Osteocyte (in vitro differentiated cells): Measurements from ENCODE around the gene DISP2. TPM values are rescaled to one million over a fixed set of nuclear protein-coding genes. Genes with fewer than 3 reads are reported as not detected.
A peak's percentile ranks its signal among the peaks of the same experiment; 100 is the strongest.

Experiments
- DNase-seq: peaks from one replicate; pipeline ENCODE4 v3.0.0; 2021; ENCODE audit warnings: mixed read lengths; ENCODE audit not compliant: unreplicated experiment; ENCODE audit errors: extremely low spot score
- H3K27ac Mint-ChIP-seq: one replicate; pipeline ENCODE4 v1.8.0; 2021; ENCODE audit warnings: mild to moderate bottlenecking, mixed read lengths; ENCODE audit not compliant: unreplicated experiment
- H3K27me3 Mint-ChIP-seq: one replicate; pipeline ENCODE4 v1.8.0; 2021; ENCODE audit warnings: mixed read lengths; ENCODE audit not compliant: unreplicated experiment
- H3K36me3 Mint-ChIP-seq: one replicate; pipeline ENCODE4 v1.8.0; 2021; ENCODE audit warnings: mixed read lengths; ENCODE audit not compliant: unreplicated experiment
- H3K4me1 Mint-ChIP-seq: one replicate; pipeline ENCODE4 v1.8.0; 2021; ENCODE audit warnings: mixed read lengths; ENCODE audit not compliant: unreplicated experiment
- H3K4me3 Mint-ChIP-seq: one replicate; pipeline ENCODE4 v1.8.0; 2021; ENCODE audit warnings: mild to moderate bottlenecking, moderate library complexity, mixed read lengths; ENCODE audit not compliant: unreplicated experiment
- H3K9me3 Mint-ChIP-seq: one replicate; pipeline ENCODE4 v1.8.0; 2021; ENCODE audit warnings: mixed read lengths; ENCODE audit not compliant: unreplicated experiment
- total RNA-seq: library from RNA; stranded (reverse); gene quantifications from 2 replicates; pipeline ENCODE4 v1.2.1, GENCODE V29; 2021
- TF ChIP-seq, protein P1 (sequence below): fragments of 200-600 bp; sonication (generic); IDR thresholded peaks from 2 replicates; pipeline ENCODE4 v1.5.0; 2021; ENCODE audit warnings: antibody characterized with exemption, mild to moderate bottlenecking, moderate library complexity

DISP2 gene
- total RNA-seq, 1 donor from 2014 or later: 1.5 TPM

GRCh38 chr15:40377606-40378005 lies 19.6 kb downstream of the DISP2 start:
- Mint-ChIP-seq H3K27me3 (no peaks in the 10 kb centered on the region), H3K4me1 (peaks cover 23% of the 10 kb centered on the region), H3K4me3 (no peak overlapping the region), H3K36me3 (no peaks in the 10 kb centered on the region), H3K9me3 (no peaks in the 10 kb centered on the region), H3K27ac (no peak overlapping the region)
- DNase-seq: no peak
- TF ChIP-seq, protein P1, sequence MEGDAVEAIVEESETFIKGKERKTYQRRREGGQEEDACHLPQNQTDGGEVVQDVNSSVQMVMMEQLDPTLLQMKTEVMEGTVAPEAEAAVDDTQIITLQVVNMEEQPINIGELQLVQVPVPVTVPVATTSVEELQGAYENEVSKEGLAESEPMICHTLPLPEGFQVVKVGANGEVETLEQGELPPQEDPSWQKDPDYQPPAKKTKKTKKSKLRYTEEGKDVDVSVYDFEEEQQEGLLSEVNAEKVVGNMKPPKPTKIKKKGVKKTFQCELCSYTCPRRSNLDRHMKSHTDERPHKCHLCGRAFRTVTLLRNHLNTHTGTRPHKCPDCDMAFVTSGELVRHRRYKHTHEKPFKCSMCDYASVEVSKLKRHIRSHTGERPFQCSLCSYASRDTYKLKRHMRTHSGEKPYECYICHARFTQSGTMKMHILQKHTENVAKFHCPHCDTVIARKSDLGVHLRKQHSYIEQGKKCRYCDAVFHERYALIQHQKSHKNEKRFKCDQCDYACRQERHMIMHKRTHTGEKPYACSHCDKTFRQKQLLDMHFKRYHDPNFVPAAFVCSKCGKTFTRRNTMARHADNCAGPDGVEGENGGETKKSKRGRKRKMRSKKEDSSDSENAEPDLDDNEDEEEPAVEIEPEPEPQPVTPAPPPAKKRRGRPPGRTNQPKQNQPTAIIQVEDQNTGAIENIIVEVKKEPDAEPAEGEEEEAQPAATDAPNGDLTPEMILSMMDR: no peak

GRCh38 chr15:40379374-40379773 lies 21.4 kb downstream of the DISP2 start:
- no peak overlapping the region for H3K4me3 Mint-ChIP-seq
- TF ChIP-seq, protein P1: no peak

DNA sequence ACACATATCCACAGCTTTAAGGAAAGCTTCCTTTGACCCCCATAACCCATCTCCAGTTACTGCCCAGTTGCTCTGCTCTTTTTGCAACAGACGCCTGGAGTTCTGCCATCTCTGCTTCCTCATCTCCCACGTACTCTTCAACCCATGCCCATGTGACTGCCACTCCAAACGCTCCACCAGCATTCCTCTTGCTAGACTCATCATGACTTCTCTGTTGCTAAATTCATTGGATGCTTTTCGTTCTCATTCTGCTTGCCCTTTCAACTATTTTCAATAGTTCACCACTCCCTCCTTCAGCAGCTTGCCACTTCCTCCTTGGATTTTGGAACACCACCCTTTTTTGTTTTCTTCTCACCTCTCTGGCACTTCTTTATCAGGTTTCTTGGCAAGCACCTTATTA lies 21.8 kb downstream of the DISP2 start:
- Mint-ChIP-seq H3K36me3 (no peaks in the 10 kb centered on the region), H3K27ac (peak overlapping the region; percentile 81), H3K9me3 (no peaks in the 10 kb centered on the region), H3K4me1 (peaks cover 35% of the 10 kb centered on the region), H3K4me3 (no peak overlapping the region), H3K27me3 (no peaks in the 10 kb centered on the region)
- DNase-seq: no peak
- TF ChIP-seq, protein P1: no peak

More at GRCh38 chr15:40379374-40379773, 21.4 kb downstream of the DISP2 start:
- Mint-ChIP-seq H3K4me1 (peaks cover 30% of the 10 kb centered on the region), H3K9me3 (no peaks in the 10 kb centered on the region), H3K27me3 (no peaks in the 10 kb centered on the region), H3K36me3 (no peaks in the 10 kb centered on the region), H3K27ac (peak overlapping the region; percentile 81)
- no peak for DNase-seq

GRCh38 chr15:40380636-40381035 lies 22.6 kb downstream of the DISP2 start:
- no peaks in the 10 kb centered on the region for H3K36me3 Mint-ChIP-seq
- no peak overlapping the region for H3K4me3 Mint-ChIP-seq
- no peaks in the 10 kb centered on the region for H3K9me3 Mint-ChIP-seq
- H3K27ac Mint-ChIP-seq: peak overlapping the region; percentile 81
- no peak for DNase-seq
- H3K4me1 Mint-ChIP-seq: peaks cover 41% of the 10 kb centered on the region
- TF ChIP-seq, protein P1: no peak
- H3K27me3 Mint-ChIP-seq: no peaks in the 10 kb centered on the region

DNA sequence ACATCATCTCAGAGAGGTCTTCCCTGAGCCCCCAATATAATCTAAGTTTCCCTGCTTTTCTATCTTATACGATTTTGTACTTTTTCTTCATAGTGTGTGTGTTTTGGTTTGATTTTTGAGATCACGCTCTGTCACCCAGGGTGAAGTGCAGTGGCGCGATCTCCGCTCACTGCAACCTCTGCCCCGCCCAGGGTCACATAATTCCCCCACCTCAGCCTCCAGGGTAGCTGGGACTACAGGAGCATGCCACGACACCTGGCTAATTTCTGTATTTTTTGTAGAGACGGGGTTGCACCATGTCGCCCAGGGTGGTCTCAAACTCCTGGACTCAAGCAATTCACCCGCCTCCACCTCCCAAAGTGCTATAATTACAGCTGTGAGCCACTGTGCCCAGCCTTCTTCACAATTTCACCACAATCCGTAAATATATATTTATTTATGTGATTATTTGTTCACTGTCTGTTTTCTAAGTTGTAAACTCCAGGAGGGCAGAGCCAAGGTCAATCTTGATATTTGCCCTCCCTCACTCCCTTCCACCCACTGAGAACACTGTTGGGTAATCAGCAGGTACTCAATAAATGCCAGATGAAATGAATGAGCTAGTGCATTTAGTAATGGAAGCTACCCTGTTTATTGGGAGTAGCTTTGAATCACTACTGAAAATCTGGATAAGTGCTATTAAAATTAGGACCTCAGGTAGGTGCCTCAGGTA lies 24.0 kb downstream of the DISP2 start:
- Mint-ChIP-seq H3K4me3 (no peak overlapping the region), H3K27me3 (no peaks in the 10 kb centered on the region), H3K36me3 (no peaks in the 10 kb centered on the region), H3K9me3 (no peaks in the 10 kb centered on the region), H3K4me1 (peaks cover 41% of the 10 kb centered on the region), H3K27ac (no peak overlapping the region)
- no peak for DNase-seq
- TF ChIP-seq, protein P1: no peak
